K562 (cell line): ENCODE data around the gene SEMA3G. TPM values are rescaled to one million over a fixed set of nuclear protein-coding genes. Genes with fewer than 3 reads are reported as not detected.

Experiments
- ATAC-seq: fragments of 200-7000 bp; cut with Tn5 transposase; 3 replicates; pipeline ENCODE4 v1.9.1; 2020; ENCODE audit warnings: moderate library complexity
- BruUV-seq: library from RNA; stranded (reverse); fragments of 400-500 nt; replicated peaks from 2 replicates; lab custom pipeline; 2021; lab: Mats Ljungman, UMichigan
- CTCF ChIA-PET: fragments of 300-600 bp; formaldehyde crosslinking; extraction: SDS; loops from one replicate; lab custom pipeline; 2021; ENCODE audit warnings: low intra/inter-chr PET ratio; lab: Yijun Ruan, JAX
- POLR2A ChIA-PET: fragments of 300-600, 350-650 bp; sonication (Branson Sonifier 250); formaldehyde crosslinking; extraction: SDS; loops from one replicate; lab custom pipeline; 2021; ENCODE audit warnings: antibody characterized with exemption, inconsistent platforms; lab: Yijun Ruan, JAX
- DNase-seq, 4 experiments: peaks; one replicate each; pipeline versions ENCODE4 v3.0.0 to v3.0.0-alpha.2; 2011 to 2018; ENCODE audit warnings: low spot score in 3 of 4, mixed read lengths in 3 of 4; ENCODE audit errors: extremely low read depth in 1 of 4
- FAIRE-seq: peaks from 2 replicates; lab custom pipeline; 2011; peaks lifted over from hg19 to GRCh38; lab: Jason Lieb, UNC
- H2AFZ ChIP-seq: 2 replicates; pipeline ENCODE4 v1.6.0; 2011; ENCODE audit warnings: low read depth, low read length, control low read depth, inconsistent platforms
- H3K27ac ChIP-seq: fragments of 200-600 bp; 3 replicates; pipeline ENCODE4 v1.8.0; 2011; ENCODE audit warnings: low read depth, mild to moderate bottlenecking, control low read depth, inconsistent platforms, low read length, moderate library complexity, mixed read lengths; ENCODE audit errors: extremely low read depth
- H3K27me3 ChIP-seq, 2 experiments: fragments of 300-600 bp in 1 of 2; 2 replicates in 1 of 2; 3 replicates in 1 of 2; pipeline versions ENCODE4 v1.6.0 to v1.8.0; 2011; ENCODE audit warnings: inconsistent platforms in 2 of 2, low read length in 2 of 2, mild to moderate bottlenecking in 1 of 2, mixed read lengths in 1 of 2, moderate library complexity in 1 of 2; ENCODE audit not compliant: control insufficient read depth in 2 of 2, insufficient read depth in 2 of 2
- H3K36me3 ChIP-seq: fragments of 300-600 bp; 3 replicates; pipeline ENCODE4 v1.8.0; 2011; ENCODE audit warnings: mild to moderate bottlenecking, low read length, inconsistent platforms; ENCODE audit not compliant: control insufficient read depth, insufficient read depth
- H3K4me1 ChIP-seq, 2 experiments: fragments of 200-600 bp in 1 of 2; replicated peaks in 1 of 2; 2 replicates in 1 of 2; 3 replicates in 1 of 2; pipeline versions ENCODE4 v1.5.1 to v1.8.0; 2011; ENCODE audit warnings: inconsistent platforms in 2 of 2, low read length in 2 of 2, mild to moderate bottlenecking in 1 of 2, mixed read lengths in 1 of 2, moderate library complexity in 1 of 2; ENCODE audit not compliant: control insufficient read depth in 2 of 2, insufficient read depth in 2 of 2
- H3K4me2 ChIP-seq: 2 replicates; pipeline ENCODE4 v1.6.1; 2011; ENCODE audit warnings: low read length, control low read depth, inconsistent platforms, mixed read lengths; ENCODE audit not compliant: insufficient read depth
- H3K4me3 ChIP-seq: fragments of 200-600 bp; sonication (generic), shearing (Covaris generic); 2 replicates; pipeline ENCODE4 v1.5.1; 2016; ENCODE audit warnings: control low read depth, inconsistent platforms
- H3K79me2 ChIP-seq: fragments of 200-600 bp; 3 replicates; pipeline ENCODE4 v1.8.0; 2011; ENCODE audit warnings: low read length, inconsistent platforms; ENCODE audit not compliant: control insufficient read depth, insufficient read depth
- H3K9ac ChIP-seq, 2 experiments: 2 replicates each; pipeline versions ENCODE4 v1.6.0 to v1.6.1; 2011; ENCODE audit warnings: low read depth in 2 of 2, low read length in 2 of 2, control low read depth in 1 of 2, inconsistent platforms in 1 of 2, mild to moderate bottlenecking in 1 of 2, mixed read lengths in 1 of 2; ENCODE audit not compliant: insufficient read depth in 1 of 2
- H3K9me1 ChIP-seq: one replicate; pipeline ENCODE4 v1.6.0; 2011; ENCODE audit warnings: inconsistent platforms, mild to moderate bottlenecking, low read length, moderate library complexity; ENCODE audit not compliant: control insufficient read depth, insufficient read depth
- H3K9me3 ChIP-seq: replicated peaks from 2 replicates; pipeline ENCODE4 v1.5.1; 2011; ENCODE audit warnings: low read depth, low read length, inconsistent platforms; ENCODE audit not compliant: control insufficient read depth, insufficient read depth
- H4K20me1 ChIP-seq: replicated peaks from 2 replicates; pipeline ENCODE4 v1.6.1; 2011; ENCODE audit warnings: low read length, inconsistent platforms, mixed read lengths; ENCODE audit not compliant: control insufficient read depth, insufficient read depth
- DPF2 ChIP-seq: fragments of 450-650 bp; IDR thresholded peaks from 2 replicates; pipeline ENCODE4 v1.6.1; 2016
- E2F1 ChIP-seq: sonication (generic); formaldehyde crosslinking; IDR thresholded peaks from 2 replicates; pipeline ENCODE4 v1.8.1; 2023; ENCODE audit warnings: mild to moderate bottlenecking, missing genetic modification reagents, moderate library complexity
- ELK3 ChIP-seq: fragments of 450-650 bp; formaldehyde crosslinking; IDR thresholded peaks from 2 replicates; pipeline ENCODE4 v1.4.0; 2020; ENCODE audit warnings: mild to moderate bottlenecking
- FOSL1 ChIP-seq: fragments of 200-800 bp; sonication (Bioruptor generic); conservative IDR thresholded peaks from 2 replicates; pipeline ENCODE4 v1.6.1; 2016; ENCODE audit warnings: missing genetic modification characterization, missing compliant biosample characterization
- GTF2A2 ChIP-seq: IDR thresholded peaks from 2 replicates; pipeline ENCODE4 v1.6.1; 2016; ENCODE audit warnings: mild to moderate bottlenecking, missing genetic modification characterization, missing compliant biosample characterization
- GTF3C2 ChIP-seq: IDR thresholded peaks from 3 replicates; pipeline ENCODE4 v1.6.1; 2011; ENCODE audit warnings: borderline replicate concordance, mild to moderate bottlenecking, moderate library complexity; ENCODE audit not compliant: insufficient read length; ENCODE audit errors: extremely low read depth
- MAFG ChIP-seq: fragments of 450-650 bp; conservative IDR thresholded peaks from 2 replicates; pipeline ENCODE4 v1.6.1; 2016; ENCODE audit warnings: missing genetic modification characterization, missing compliant biosample characterization
- MEF2D ChIP-seq: conservative IDR thresholded peaks from 2 replicates; pipeline ENCODE4 v1.6.1; 2016; ENCODE audit warnings: low read depth, missing genetic modification characterization, missing compliant biosample characterization
- NR2F6 ChIP-seq: fragments of 450-650 bp; formaldehyde crosslinking; IDR thresholded peaks from 2 replicates; pipeline ENCODE4 v1.4.0; 2020; ENCODE audit warnings: mild to moderate bottlenecking
- POLR3G ChIP-seq: IDR thresholded peaks from 2 replicates; pipeline ENCODE4 v1.6.1; 2011; ENCODE audit not compliant: insufficient read length, insufficient replicate concordance; ENCODE audit errors: extremely low read depth
- RBBP5 ChIP-seq: fragments of 200-600 bp; sonication (generic); IDR thresholded peaks from 2 replicates; pipeline ENCODE4 v1.6.1; 2012; ENCODE audit warnings: borderline replicate concordance, mild to moderate bottlenecking, low read length, control low read depth, inconsistent platforms; ENCODE audit not compliant: insufficient read depth, poor library complexity, severe bottlenecking
- RHOXF2B ChIP-seq: fragments of 250-450 bp; sonication (Bioruptor Pico); conservative IDR thresholded peaks from 2 replicates; pipeline ENCODE4 v1.5.1; 2021
- SMAD3 ChIP-seq: fragments of 450-650 bp; formaldehyde crosslinking; conservative IDR thresholded peaks from 2 replicates; pipeline ENCODE4 v1.4.0; 2020; ENCODE audit warnings: mild to moderate bottlenecking
- SMARCC2 ChIP-seq: fragments of 450-650 bp; IDR thresholded peaks from 2 replicates; pipeline ENCODE4 v1.6.1; 2017; ENCODE audit warnings: antibody characterized with exemption, moderate library complexity, mild to moderate bottlenecking, low read depth
- TBP ChIP-seq: optimal IDR thresholded peaks from 2 replicates; pipeline ENCODE3; 2011; ENCODE audit warnings: low read depth, low read length, improper control_type of control experiment
- WGBS: fragments of 100-300 bp; shearing (Covaris generic); methylation state at CpG from one replicate; pipeline ENCODE4 v1.1.6; 2016; ENCODE audit warnings: low coverage, mixed read lengths; ENCODE audit not compliant: insufficient coverage; ENCODE audit errors: missing lambda C conversion rate; 5-methylcytosine and 5-hydroxymethylcytosine counted together
- in situ Hi-C: fragments of 300-500 bp; cut with MboI; formaldehyde crosslinking; loops from 4 replicates; pipeline ENCODE4 v1.15.0; 2018; ENCODE audit warnings: inconsistent platforms, mixed read lengths
- intact Hi-C: fragments of 100-400 bp; cut with micrococcal nuclease; formaldehyde crosslinking; loops from 2 replicates; pipeline ENCODE4 v1.14.2; 2022
- polyA plus RNA-seq, 8 experiments: library from polyadenylated mRNA; depleted of rRNA in 4 of 8; stranded (reverse) in 5 of 8; unstranded in 3 of 8; fragments of >200 nt; fragmentation: Nextera tagmentation in 2 of 8; fragmentation: Illumina TruSeq in 1 of 8; extraction: Ambion mirVana in 2 of 8; extraction: Trizol in 1 of 8; gene quantifications; 2 replicates each; pipeline versions ENCODE4 v1.2.1 to v1.2.3, GENCODE V29; 2011 to 2014; ENCODE audit warnings: inconsistent platforms in 1 of 8, missing spikeins in 1 of 8
- total RNA-seq, 7 experiments: library from RNA; depleted of rRNA in 6 of 7; stranded (reverse); fragments of >200 nt in 6 of 7; fragmentation: Illumina TruSeq in 2 of 7; extraction: Trizol in 2 of 7; gene quantifications; 2 replicates each; pipeline versions ENCODE4 v1.2.1 to v1.2.3, GENCODE V29; 2011 to 2021; ENCODE audit warnings: low replicate concordance in 1 of 7

SEMA3G gene
- total and polyA plus RNA-seq, 9 of the 15 experiments (the other 6 are each of a cell fraction or from before 2014, with no cell fraction given): 0.04 to 0.07 (median 0.05) TPM; not detected in 6

GRCh38 chr3:52396907-52397591 is 47.9 kb downstream of the SEMA3G start:
- intact Hi-C loops: no loop called here
- Histone ChIP-seq H3K9ac (no peak overlapping the region), H3K4me1 (peaks cover 7 to 19% of the 10 kb centered on the region in 2 experiments; a peak in 4 of 5 replicates), H3K79me2 (no peaks in the 10 kb centered on the region), H2AFZ (no peak overlapping the region), H3K27ac (no peak overlapping the region), H3K4me2 (no peak overlapping the region), H3K9me1 (peaks cover 3% of the 10 kb centered on the region), H3K27me3 (peaks cover 0 to 7% of the 10 kb centered on the region in 2 experiments; a peak in 2 of 5 replicates), H3K4me3 (no peak overlapping the region), H4K20me1 (no peaks in the 10 kb centered on the region), H3K36me3 (peaks cover 10% of the 10 kb centered on the region; the same call in 1 of the 3 replicates), H3K9me3 (no peaks in the 10 kb centered on the region)
- no peak for FAIRE-seq
- no TSS peak for BruUV-seq
- in situ Hi-C loops: loop anchor here (25.0 kb wide), 1 partner anchor 385 kb away; no protein-coding TSS in a partner anchor
- ChIA-PET CTCF (no interaction called here), POLR2A (interaction anchor here (0.6 to 2.2 kb wide), 3 partner anchors 10 to 981 kb away, joined by 3 to 11 read pairs (median 3); no protein-coding TSS in a partner anchor)
- WGBS: 15% methylated on average over 7 of the region's 10 CpGs
- DNase-seq: no peak
- no peak for ATAC-seq
- no peak for TF ChIP-seq GTF2A2 (tag)
- no peak for TF ChIP-seq MAFG (tag)
- TF ChIP-seq DPF2: no peak
- no peak for TF ChIP-seq E2F1 (CRISPR knock-in tag)
- no peak for TF ChIP-seq RBBP5
- no peak for TF ChIP-seq ELK3 (CRISPR knock-in tag)
- TF ChIP-seq POLR3G: no peak
- TF ChIP-seq RHOXF2B: no peak
- TF ChIP-seq SMAD3 (CRISPR knock-in tag): no peak
- no peak for TF ChIP-seq MEF2D (tag)
- TF ChIP-seq GTF3C2: no peak
- TF ChIP-seq TBP: no peak
- TF ChIP-seq SMARCC2: no peak
- TF ChIP-seq NR2F6: no peak
- no peak for TF ChIP-seq FOSL1 (tag)
